Erythroblast (primary cell): ENCODE results near the gene TBC1D2B.

ENCODE experiments used
- GATA1 ChIP-seq: IDR thresholded peaks from 2 replicates; pipeline ENCODE4 v1.6.1; 2011; ENCODE audit warnings: low read depth, mild to moderate bottlenecking, control low read depth, low read length, moderate library complexity
- POLR2A ChIP-seq: IDR thresholded peaks from 2 replicates; pipeline ENCODE4 v1.6.1; 2011; ENCODE audit warnings: mild to moderate bottlenecking, low read length

- no peak for TF ChIP-seq POLR2A
- no peak for TF ChIP-seq GATA1
Measured at GRCh38 chr15:78087951-78088772, 10.7 kb upstream of the TBC1D2B start.
